NCI-H2227 (cell line): Measurements from ENCODE around the gene RUVBL2.
"Not testable (repeated sequence)": the region's sequence is repeated elsewhere in the genome, so short reads cannot be mapped to it uniquely, and the experiment has no call there.

Experiments
- DNase-seq: peaks from one replicate; lab custom pipeline; 2025; ENCODE audit not compliant: unreplicated experiment; lab: John Stamatoyannopoulos, UW

RUVBL2 gene

DNA sequence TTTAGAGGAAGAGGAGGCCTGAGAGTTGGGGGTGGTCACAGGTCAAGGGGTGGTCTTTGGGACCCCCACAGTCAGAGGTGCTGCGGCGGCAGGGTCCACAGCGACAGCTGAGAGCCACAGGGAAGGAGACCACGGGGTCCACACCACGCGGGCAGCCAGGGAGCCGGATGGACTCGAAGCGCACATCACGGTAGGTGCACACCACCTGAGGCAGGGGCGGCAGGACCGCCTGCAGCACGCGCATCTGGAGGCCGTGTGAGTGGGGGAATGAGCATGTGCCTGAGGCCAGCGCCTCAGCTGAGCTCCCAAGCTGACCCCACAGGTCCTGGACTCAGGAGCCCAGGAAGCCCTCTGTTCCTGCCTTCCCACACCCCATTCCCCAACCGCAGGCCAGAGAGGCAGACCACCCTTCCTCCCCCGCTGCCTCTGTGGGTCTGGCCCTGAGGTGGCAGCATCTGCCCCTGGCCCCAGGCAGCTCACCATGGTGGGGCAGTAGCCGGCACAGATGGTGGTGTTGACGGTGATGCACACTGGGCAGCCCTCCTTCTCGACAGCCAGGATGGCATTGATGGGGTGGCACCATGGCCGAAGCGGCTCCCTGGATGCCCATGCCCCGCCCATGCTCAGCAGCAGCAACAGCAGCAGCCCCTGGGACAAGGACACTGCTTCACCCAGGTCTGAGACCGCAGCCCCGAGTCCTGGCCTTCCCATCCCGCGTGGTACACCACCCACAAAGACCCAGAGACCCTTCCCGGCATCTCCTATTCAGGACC is 22.6 kb downstream of the RUVBL2 start:
- no peak for DNase-seq

DNA sequence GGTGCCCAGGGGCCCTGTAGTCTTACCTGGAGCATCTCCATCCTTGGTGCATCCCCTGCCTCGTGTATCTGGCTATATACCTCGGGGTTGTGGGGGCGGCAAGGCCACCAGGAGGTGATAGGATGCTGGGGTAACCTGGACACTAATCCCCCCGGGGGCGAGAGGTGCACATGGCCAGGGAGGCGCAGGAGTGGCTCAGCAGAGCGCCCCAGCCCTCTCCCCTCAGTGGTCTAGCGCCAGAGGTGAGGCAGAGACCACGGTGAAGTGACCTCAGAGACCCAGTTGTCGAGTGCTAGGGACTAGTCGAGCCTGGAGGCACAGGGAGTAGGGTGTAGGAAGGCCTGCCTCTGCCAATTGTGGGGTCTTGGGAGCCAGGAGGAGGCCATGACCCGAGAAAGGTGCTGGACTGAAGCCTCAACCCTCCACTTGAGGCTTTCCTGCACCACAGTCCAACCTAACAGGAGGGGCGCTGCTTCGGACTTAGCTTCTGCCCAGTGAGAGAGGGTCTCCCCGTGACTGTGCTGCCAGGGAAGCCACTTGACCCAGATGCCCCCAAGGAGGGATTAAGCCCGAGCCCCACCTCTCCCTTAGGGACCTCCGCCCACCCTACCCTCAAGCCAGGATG is 23.5 kb downstream of the RUVBL2 start, which contains the start of gene LHB:
Gene LHB (minus strand): TSS at position 51 of the 625 bp plus-strand sequence. CDS start 10 bp downstream, at position 41.
- DNase-seq = no peak

DNA sequence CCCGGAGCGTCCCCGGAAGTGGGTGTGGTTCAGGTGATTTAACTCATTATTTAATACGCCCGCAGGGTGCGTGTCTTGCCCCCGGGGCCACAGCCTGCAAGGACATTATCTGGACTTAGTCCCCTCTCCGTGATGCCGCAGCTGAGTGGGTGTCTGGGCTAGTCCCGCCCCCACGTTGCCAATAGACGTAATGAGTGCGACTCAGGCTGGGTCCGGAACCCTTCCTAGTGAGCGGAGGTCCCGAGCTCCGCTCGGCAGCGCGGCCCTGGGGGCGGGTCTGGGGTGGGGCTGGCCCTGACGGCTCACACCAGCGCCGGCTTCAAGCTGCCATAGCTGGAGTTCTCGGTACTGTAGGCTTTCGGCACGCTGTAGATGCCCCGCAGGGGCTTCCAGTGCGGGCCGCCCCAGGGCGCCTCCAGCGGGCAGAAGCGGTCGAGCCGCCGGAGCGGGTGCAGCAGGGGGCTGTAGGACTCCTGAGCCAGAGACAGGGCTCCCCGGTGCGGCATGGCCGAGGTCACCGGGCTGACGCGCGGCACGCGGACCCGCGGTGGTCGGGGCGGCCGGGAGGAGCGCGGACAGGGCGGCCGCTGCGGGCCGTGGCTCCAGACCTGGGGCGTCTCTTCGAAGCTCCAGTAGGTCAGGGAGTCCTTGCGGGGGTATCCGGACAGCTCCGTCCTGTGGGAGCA is 24.1 kb downstream of the RUVBL2 start:
- peak; percentile 73 for DNase-seq

DNA sequence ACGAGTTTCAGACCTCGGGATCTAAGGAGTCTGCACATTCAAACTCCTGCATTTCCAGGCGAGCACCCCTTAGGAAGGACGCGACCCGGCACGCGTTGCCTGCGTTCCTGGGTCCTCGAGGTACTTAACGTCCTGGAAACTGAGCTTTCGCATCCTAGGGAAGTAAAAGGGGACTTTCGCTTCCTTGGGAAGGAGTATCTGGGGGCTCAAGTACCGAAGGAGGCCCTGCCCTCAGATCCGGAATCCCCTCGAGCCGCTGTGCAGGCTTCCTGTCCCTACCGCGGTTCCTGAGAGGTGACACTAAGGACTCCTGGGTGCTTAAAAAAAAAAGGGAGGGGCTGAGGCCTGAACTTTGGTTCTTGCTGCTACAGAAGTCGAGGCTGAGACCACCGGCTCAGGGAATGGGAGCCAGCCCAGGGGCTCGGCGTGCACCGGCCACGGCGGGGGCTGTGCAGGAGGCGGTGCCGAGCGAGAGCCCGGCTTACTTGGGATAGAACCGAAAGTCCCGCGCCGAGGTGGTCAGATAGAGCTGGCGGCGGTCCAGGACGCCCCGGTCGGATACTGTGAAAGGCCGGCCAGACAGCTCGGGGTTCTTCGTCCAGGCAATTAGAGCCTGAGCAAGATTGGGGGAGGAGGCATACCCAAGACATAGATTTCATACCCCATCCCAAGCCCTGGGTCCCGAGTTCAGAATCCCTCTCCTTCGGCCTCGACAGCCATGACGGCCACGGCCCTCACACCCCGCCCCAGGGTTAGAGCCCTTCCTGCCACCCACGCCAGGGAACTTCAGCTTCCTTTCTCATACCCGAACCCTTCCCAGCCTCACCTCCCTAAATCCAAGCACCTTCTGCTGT is 24.9 kb downstream of the RUVBL2 start:
- DNase-seq = not testable (repeated sequence)

DNA sequence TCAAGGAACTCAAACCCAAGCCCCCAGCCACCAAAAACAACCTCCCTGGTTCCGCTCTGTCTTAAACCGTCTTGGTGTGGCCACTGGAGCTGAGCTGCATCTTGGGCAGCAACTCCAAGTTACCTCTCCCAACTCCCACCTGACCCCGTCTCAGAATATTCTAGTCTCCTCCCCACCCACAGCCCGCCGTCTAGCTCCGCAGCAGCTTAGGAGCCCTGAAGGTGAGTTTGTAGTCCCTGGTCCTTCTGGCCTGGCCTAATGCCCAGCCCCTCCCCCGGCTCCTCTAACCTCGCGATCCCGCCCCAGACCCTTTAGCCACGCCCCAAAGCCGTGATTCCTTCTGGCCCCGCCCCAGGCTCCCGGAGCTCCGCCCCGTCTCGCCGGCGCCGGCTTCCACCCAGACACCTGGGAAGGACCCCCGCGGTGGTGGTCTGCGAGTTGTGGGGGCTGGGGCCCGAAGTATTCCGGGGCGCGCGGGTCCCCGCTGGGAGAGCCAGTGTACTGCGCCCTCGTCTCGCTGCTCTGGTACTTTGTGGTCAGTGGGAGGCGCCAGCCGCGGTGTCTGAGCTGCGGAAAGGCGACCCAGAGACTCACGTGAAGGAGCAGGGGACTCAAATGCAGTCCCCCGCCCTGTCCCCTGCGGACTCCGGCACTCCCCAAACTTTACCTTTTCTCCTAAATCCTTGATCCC is 25.7 kb downstream of the RUVBL2 start:
- DNase-seq = peak; percentile 42

DNA sequence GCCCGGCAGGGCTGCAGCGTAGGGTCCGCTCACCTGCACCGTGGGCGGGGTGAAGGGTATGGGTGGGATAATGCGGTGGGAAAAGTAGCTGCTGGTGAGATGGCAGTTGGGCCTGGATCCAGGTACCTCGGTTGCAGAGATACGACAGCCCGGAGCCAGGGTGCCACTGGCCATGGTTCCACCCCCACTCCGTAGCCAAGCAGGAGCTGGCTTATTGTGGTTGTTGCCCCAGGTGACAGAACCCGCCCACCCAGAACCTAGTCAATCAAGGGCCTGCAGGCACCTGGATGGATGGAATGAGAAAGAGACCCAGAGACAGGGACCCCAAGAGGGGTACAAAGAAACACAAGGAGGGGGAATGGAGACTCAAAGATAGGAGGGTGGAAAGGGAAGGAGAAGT is 26.7 kb downstream of the RUVBL2 start:
- no peak for DNase-seq

DNA sequence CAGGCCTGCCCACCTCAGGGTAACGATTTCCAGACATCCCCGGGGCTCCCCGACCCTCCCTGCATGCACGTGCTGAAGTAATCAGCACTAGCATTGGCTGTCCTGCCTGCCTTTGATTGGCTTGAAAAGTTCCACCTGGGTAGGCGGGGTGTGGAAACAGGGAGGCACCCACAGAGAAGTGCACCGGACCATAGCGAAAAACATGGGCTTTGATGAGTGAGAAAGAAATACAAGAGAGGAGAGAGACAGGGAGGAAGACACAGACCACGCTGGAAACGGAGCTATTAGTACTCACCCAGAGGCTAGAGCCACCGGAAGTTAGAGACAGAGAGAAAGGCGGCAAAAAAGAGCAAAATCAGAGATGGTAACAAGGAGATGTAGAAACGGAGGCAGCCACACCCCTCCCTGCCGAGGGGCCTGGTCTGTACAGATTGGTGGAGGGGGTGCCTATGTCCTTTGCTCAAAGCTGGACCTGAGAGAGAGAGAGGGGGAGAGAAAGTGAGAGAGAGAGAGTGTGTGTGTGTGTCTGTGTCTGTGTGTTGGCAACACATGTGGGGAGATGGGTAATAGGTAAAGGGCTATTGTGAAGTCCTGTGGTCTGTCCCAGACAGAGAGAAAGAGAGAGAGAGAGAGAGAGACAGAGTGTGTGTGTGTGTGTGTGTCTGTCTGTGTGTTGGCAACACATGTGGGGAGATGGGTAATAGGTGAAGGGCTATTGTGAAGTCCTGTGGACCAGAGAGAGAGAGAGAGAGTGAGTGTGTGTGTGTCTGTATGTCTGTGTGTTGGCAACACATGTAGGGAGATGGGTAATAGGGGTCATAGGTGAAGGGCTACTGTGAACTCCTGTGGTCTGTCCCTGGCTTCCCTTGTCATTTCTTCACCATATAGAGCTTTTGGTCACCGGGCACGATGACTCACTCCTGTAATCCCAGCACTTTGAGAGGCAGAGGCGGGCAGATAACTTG is 27.5 kb downstream of the RUVBL2 start:
- no peak for DNase-seq

DNA sequence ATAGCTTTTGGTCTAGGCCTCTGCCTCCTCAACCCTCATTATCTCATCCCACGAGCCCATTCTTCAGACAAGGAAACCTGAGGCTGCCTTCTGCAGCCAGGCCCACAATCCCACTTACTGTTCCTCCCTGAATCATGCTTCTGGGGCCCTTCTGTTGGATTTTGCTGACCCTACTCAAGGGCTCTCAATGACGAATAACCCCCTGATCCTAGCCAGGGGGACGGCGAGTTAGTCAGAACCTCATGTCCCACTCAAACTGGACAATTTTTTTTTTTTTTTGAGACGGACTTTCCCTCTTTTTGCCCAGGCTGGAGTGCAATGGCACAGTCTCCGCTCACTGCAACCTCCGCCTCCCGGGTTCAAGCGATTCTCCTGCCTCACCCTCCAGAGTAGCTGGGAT is 28.4 kb downstream of the RUVBL2 start:
- no peak for DNase-seq

DNA sequence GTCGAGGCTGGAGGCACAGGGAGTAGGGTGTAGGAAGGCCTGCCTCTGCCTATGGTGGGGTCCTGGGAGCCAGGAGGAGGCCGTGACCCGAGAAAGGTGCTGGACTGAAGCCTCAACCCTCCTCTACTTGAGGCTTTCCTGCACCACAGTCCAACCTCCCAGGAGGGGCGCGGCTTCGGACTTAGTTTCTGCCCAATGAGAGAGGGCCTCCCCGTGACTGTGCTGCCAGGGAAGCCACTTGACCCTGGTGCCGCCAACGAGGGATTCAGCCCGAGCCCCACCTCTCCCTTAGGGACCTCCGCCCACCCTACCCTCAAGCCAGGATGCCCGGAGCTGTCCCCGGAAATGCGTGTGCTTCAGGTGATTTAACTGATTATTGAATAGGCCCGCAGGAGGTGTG is 30.5 kb downstream of the RUVBL2 start, which contains the start of gene CGB3:
Gene CGB3 (minus strand): TSS at position 101 of the 400 bp plus-strand sequence. CDS start 362 bp downstream, outside the sequence.
- not testable (repeated sequence) for DNase-seq

DNA sequence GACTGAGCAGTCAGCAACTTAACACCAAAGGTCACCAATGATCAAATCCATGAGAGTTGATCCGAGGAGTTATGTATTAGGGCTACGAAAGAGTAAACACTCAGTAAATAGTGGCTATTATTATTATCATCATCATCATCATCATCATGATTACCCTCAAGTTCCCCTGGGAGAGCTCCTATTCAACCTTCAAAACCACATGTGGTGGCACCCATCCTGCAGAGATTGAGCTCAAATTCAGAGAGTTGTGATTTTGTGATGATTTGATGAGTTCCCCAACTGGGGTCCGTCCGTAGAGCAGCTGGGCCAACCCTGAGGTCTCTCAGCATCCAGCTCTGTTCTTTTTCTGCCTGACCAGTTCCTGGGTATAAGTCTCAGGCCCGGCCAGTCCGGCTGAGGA is 31.4 kb downstream of the RUVBL2 start:
- DNase-seq = not testable (repeated sequence)

DNA sequence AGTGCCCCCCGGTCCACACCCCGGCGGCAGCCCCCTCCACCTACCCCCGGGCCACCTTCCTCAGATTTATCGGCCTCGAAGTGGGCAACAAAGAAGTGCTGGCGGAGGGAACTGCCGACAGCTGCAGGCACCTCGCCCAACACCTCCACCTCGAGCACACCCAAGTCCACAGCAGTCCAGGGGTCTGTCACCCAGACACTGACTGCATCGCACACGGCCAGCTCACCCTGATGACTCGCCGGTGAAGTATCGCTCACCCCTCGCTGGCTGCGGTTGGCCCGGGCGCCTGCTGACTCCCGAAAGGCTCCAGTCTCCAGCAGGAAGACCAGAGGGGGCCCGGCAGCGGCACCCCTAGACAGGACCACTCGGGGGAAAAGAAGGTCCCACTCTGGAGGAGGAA is 31.9 kb downstream of the RUVBL2 start:
- not testable (repeated sequence) for DNase-seq

DNA sequence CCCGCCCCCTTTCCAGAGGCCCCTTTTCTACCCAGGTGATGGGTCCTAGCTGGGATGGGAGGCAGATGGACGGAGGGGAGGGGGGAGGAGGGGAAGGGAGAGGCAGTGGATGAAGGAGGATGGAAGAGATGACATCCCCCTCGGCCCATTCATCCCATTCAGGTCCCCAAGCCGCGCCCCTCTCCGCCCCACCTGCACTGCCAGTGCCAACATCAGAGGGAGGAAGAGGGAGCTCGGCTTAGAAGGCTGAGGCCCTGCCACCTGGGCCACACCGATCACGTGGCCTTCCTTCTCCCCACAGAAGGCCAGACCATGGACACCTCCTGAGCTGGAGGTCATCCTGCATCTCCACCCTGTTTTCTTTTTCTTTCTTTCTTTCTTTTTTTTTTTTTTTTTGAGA is 35.0 kb downstream of the RUVBL2 start:
- DNase-seq = not testable (repeated sequence)

DNA sequence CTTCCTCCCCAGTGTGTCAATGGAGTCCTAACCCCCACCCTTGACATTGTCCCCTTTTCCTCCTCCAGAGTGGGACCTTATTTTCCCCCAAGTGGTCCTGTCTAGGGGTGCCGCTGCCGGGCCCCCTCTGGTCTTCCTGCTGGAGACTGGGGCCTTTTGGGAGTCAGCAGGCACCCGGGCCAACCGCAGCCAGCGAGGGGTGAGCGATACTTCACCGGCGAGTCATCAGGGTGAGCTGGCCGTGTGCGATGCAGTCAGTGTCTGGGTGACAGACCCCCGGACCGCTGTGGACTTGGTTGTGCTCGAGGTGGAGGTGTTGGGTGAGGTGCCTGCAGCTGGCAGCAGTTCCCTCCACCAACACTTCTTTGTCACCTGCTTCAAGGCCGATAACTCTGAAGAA is 36.1 kb downstream of the RUVBL2 start:
- DNase-seq = not testable (repeated sequence)

DNA sequence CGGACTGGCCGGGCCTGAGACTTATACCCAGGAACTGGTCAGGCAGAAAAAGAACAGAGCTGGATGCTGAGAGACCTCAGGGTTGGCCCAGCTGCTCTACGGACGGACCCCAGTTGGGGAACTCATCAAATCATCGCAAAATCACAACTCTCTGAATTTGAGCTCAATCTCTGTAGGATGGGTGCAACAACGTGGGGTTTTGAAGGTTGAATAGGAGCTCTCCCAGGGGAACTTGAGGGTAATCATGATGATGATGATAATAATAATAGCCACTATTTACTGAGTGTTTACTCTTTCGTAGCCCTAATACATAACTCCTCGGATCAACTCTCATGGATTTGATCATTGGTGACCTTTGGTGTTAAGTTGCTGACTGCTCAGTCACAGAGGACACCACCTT is 36.6 kb downstream of the RUVBL2 start:
- not testable (repeated sequence) for DNase-seq

DNA sequence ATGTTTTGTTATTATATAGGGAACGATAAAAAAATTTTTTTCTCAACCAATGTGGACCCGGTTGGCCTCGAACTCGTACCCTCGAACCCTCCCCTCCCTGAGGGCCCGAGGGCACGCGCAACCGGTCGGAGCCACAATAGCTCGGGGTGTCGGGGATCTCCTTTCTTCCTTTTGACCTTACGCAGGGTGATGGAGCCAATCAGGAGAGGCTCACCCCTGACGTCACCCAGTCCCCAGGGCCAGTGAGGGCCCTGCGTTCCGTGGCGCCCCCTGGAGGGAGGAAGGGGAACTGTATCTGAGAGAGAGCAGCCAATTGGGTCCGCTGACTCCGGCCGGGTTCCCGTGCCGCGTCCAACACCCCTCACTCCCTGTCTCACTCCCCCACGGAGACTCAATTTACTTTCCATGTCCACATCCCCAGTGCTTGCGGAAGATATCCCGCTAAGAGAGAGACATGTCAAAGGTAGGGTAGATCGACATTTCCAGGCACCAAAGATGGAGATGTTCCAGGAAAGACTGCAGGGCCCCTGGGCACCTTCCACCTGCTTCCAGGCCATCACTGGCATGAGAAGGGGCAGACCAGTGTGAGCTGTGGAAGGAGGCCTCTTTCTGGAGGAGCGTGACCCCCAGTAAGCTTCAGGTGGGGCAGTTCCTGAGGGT is 38.1 kb downstream of the RUVBL2 start, which contains the start of gene CGB2:
Gene CGB2 (plus strand): TSS at position 249 of the 660 bp plus-strand sequence. CDS start 206 bp downstream, at position 455.
- not testable (repeated sequence) for DNase-seq

DNA sequence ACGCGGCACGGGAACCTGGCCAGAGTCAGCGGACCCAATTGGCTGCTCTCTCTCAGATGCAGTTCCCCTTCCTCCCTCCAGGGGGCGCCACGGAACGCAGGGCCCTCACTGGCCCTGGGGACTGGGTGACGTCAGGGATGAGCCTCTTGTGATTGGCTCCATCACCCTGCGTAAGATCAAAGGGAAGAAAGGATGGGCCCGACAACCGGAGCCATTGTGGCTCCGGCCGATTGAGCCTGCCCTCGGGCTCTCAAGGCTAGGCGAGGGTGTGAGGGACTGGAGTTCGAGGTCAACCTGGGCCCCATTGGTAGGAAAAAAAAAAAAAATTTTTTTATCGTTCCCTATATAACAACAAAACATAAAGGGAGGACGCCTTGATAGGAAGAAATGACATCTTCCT is 43.1 kb downstream of the RUVBL2 start, which contains the start of gene CGB1:
Gene CGB1 (minus strand): TSS at position 81 of the 400 bp plus-strand sequence. CDS start 184 bp downstream, outside the sequence.
- peak; percentile 52 for DNase-seq

DNA sequence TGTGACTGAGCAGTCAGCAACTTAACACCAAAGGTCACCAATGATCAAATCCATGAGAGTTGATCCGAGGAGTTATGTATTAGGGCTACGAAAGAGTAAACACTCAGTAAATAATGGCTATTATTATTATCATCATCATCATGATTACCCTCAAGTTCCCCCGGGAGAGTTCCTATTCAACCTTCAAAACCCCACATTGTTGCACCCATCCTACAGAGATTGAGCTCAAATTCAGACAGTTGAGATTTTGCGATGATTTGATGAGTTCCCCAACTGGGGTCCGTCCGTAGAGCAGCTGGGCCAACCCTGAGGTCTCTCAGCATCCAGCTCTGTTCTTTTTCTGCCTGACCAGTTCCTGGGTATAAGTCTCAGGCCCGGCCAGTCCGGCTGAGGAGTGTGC is 44.4 kb downstream of the RUVBL2 start:
- DNase-seq = not testable (repeated sequence)
